GM20000 (cell line): Measurements from ENCODE around the gene P2RY8.
"Not testable (repeated sequence)": the region's sequence is repeated elsewhere in the genome, so short reads cannot be mapped to it uniquely, and the experiment has no call there.

Experiments used
- DNase-seq: peaks from one replicate; pipeline ENCODE4 v3.0.0; 2012; ENCODE audit warnings: low spot score
- TF ChIP-seq, protein P1 (sequence below): IDR thresholded peaks from 2 replicates; pipeline ENCODE4 v1.5.1; 2012; ENCODE audit warnings: mild to moderate bottlenecking, control low read depth; ENCODE audit errors: extremely low read depth, missing control alignments

The P2RY8 gene

DNA sequence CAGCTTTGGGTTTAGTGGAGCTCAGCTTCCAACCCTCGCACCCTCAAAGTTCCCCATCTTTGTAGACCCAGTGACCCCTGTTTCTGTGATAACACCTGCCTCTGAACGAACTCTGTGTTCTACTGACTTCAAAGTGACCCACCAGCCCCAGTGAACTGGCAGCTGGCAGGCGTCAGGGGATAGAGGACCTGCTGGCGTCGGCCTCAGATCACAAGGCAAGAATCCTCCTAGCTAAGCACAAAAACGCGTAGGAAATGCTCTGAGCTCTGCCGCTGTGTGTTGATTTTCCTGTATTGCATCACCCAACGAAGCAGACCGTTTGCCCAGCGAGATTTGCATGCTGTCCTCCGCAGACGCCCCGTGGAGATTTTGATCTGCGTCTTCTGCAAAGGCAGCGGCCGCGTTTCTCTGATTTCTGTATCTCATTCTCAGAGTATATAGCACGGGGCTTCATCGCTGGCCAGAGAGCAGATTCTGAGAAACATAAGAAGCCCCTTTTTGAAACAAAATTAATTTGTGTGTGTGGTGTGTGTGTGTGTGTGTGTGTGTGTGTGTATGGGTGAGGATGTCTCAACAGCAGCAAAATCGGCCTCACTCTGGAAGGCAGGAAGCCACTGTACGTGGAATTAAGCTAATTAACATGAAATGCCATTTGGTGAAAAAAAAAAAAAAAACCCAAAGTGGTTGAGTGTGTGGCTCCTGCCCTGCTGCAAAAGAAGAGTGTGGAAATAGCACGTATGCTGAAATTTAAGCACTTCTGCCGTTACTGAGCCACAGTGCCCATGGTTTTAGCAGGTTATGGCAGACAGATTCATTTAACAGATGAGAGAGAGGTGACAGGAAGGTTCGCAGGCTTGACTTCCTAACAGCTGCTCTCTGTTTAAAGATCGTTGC is 55.1 kb downstream of the P2RY8 start:
- TF ChIP-seq, protein P1, sequence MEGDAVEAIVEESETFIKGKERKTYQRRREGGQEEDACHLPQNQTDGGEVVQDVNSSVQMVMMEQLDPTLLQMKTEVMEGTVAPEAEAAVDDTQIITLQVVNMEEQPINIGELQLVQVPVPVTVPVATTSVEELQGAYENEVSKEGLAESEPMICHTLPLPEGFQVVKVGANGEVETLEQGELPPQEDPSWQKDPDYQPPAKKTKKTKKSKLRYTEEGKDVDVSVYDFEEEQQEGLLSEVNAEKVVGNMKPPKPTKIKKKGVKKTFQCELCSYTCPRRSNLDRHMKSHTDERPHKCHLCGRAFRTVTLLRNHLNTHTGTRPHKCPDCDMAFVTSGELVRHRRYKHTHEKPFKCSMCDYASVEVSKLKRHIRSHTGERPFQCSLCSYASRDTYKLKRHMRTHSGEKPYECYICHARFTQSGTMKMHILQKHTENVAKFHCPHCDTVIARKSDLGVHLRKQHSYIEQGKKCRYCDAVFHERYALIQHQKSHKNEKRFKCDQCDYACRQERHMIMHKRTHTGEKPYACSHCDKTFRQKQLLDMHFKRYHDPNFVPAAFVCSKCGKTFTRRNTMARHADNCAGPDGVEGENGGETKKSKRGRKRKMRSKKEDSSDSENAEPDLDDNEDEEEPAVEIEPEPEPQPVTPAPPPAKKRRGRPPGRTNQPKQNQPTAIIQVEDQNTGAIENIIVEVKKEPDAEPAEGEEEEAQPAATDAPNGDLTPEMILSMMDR = no peak
- peak; percentile 69 for DNase-seq

- TF ChIP-seq, protein P1 = no peak
- no peak for DNase-seq
These were observed 56.8 kb downstream of the P2RY8 start for GRCh38 chrX:1480082-1480785.

- no peak for DNase-seq
- TF ChIP-seq, protein P1 = no peak
These were observed 59.1 kb downstream of the P2RY8 start for GRCh38 chrX:1477801-1478458.

GRCh38 chrX:1477229-1477628 is 59.8 kb downstream of the P2RY8 start:
- TF ChIP-seq, protein P1 = no peak
- no peak for DNase-seq

DNA sequence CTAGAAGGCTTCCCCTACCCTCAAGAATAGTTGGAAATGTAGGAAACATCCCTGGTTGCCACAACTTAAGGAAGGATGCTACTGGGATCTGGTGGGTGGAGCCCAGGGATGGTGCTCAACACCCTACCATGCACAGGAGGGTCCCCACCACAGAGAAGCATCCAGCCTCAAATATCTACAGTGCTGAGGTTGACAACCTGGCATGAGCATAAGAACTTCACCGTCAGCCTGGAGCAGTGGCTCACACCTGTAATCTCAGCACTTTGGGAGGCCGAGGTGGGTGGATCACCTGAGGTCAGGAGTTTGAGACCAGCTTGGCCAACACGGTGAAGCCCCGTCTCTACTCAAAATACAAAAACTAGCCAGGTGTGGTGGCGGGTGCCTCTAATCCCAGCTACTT is 60.3 kb downstream of the P2RY8 start:
- DNase-seq = no peak
- TF ChIP-seq, protein P1 = no peak

GRCh38 chrX:1475881-1476280 is 61.1 kb downstream of the P2RY8 start:
- TF ChIP-seq, protein P1 = no peak
- DNase-seq = no peak

GRCh38 chrX:1475481-1475880 is 61.5 kb downstream of the P2RY8 start:
- no peak for DNase-seq

GRCh38 chrX:1474593-1474992 is 62.4 kb downstream of the P2RY8 start:
- not testable (repeated sequence) for DNase-seq

More at GRCh38 chrX:1475481-1475880, 61.5 kb downstream of the P2RY8 start:
- TF ChIP-seq, protein P1 = no peak
